ENCODE measurements around the gene BEX3. TPM values are rescaled to one million over a fixed set of nuclear protein-coding genes. Genes with fewer than 3 reads are reported as not detected.

BEX3 gene
- total RNA-seq, 3 donors from 2014 or later (not counting 1 experiment from before 2014, with no cell fraction given): 1.0 to 2.8 (median 1.7) TPM

Other genes with a start within 250 kb of the BEX3 start
- 10 to 100 TPM; 30.8 to 53.4 (median 47.1) TPM for gene BEX4, start 161.4 kb upstream of the BEX3 start, total RNA-seq
- 10 to 100 TPM; 17.2 to 26.5 (median 22.1) TPM for gene TCEAL8, start 121.4 kb upstream of the BEX3 start, total RNA-seq
- gene TCEAL5, start 99.8 kb upstream of the BEX3 start, total RNA-seq: not detected
- gene BEX2, start 65.5 kb upstream of the BEX3 start, total RNA-seq: 10 to 100 TPM; 11.6 to 25.2 (median 16.8) TPM
- gene TCEAL7, start 46.3 kb upstream of the BEX3 start, total RNA-seq: not detected
- under 1 TPM in 1 of 3 donors, not detected in 2; 0.40 TPM for gene TCEAL9, start 20.0 kb upstream of the BEX3 start, total RNA-seq
- gene RAB40A, start 143.0 kb downstream of the BEX3 start, total RNA-seq: not detected
- 1 to 10 TPM; 3.2 to 5.2 (median 4.9) TPM for gene TCEAL4, start 209.0 kb downstream of the BEX3 start, total RNA-seq
- gene TCEAL3, start 231.4 kb downstream of the BEX3 start, total RNA-seq: 1 to 10 TPM; 6.2 to 8.7 (median 8.4) TPM

Measured in natural killer cell (primary cell).